GM19467 (cell line): ENCODE measurements around the gene DCTN1.
"Not testable (repeated sequence)": the region's sequence is repeated elsewhere in the genome, so short reads cannot be mapped to it uniquely, and the experiment has no call there.

ENCODE experiments used
- ATAC-seq: cut with Tn5 transposase; IDR thresholded peaks from one replicate; pipeline ENCODE4 v1.9.1; 2021; ENCODE audit warnings: mild to moderate bottlenecking, moderate library complexity; ENCODE audit not compliant: unreplicated experiment

DCTN1 gene

GRCh38 chr2:74372674-74373073 lies 7.4 kb downstream of the DCTN1 start:
- ATAC-seq, result no peak

- no peak for ATAC-seq
Measured at GRCh38 chr2:74371421-74371820, 8.7 kb downstream of the DCTN1 start.

DNA sequence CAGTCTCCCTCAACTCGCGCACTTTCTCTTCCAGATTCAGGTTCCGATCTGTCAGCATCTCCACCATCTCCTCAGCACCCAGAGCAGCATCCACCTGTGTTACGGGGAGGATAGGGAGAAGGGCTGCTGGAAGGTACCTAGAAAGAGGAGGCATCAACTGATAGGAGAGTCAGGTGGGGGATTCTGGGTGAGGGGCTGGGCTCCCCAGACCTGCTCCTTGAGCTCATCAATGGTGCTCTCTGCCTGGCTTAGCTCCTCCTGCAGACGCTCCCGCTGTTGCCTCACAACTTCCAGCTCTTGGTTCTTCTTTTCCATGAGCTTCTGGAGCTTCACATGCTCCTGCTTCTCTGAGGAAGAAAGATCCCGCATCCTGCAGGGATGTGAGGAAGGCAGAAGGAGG lies 10.1 kb downstream of the DCTN1 start:
- ATAC-seq, result no peak

DNA sequence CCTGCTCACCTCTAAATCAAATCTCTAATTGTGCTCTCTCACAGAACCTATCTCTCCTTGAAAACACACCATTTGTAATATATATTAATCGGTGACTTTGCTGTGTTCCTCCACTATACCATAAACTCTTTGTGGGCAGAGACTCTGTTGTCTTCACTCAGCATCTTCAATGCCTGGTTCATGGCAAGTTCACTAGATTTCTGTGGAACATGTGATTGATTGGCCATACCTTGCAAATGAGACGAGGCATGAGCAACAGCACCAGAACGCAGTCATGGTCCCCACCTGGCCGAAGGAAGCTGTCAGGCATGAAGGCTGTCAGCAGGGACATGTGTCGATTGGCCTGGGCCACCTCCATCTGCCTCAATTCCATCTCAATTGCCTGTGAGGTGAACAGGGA lies 11.6 kb downstream of the DCTN1 start:
- ATAC-seq, result no peak

- ATAC-seq, result no peak
Measured at GRCh38 chr2:74367789-74368188, 12.3 kb downstream of the DCTN1 start.

GRCh38 chr2:74366036-74366435 lies 14.1 kb downstream of the DCTN1 start:
- ATAC-seq, result no peak

GRCh38 chr2:74364533-74365505 lies 15.3 kb downstream of the DCTN1 start:
- no peak for ATAC-seq

GRCh38 chr2:74361327-74361726 lies 18.8 kb downstream of the DCTN1 start:
- ATAC-seq, result no peak

DNA sequence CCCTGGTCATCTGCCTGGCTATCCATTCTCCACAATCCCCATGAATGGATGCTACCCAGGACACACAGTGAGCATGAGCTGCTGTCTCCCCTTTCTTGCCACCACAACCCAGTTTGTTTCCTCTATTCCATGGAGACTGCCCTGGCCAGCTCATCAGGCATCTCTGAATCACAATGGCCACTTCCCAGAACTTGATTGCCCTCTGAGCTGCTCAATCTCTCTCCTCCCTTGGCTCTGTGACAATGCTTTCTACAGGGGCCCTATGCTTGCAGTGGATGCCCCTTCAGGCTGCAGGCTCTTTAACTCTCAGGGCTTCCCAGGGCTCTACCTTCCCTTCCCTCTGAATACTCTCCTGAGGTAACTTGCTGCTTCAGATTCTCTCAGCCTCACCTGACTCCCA lies 22.5 kb downstream of the DCTN1 start:
- ATAC-seq, result no peak

DNA sequence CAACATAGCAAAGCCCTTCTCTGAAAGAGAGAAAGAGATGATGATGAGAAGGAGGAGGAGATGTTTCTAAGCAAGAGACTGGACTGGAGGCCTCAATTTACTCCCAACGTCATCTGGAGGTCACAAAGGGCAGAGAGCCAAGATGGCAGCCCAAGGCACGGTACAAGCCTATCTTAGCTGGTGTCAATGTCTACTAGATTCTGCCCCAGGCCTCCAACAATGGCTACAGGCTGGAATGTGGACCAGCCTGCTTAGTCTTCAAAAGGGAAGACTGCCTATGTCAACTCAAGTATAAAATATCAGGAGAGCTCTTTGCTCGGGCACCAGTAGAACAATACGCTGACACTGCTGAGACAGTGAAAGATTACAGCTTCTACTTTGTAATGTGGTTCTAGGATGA lies 30.2 kb downstream of the DCTN1 start:
- ATAC-seq, result no peak

DNA sequence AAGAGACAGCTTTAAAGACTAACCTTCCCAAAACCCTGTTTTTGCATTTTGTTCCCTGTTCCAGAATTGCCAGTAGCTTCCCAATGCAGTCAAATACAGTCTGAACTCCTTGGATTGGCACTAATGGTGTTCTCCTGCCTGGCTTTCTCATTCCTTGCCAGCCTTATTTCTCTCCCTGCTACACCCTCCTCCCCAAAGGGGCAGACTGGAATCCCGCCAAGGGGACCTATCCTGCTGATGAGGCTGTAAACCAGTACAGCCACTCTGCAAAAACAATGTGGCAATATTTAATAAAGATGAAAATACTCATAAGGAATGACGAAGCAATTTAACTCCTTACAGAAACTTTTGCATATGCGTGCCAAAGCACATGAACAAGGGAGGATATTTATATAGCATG lies 32.4 kb downstream of the DCTN1 start:
- no peak for ATAC-seq

DNA sequence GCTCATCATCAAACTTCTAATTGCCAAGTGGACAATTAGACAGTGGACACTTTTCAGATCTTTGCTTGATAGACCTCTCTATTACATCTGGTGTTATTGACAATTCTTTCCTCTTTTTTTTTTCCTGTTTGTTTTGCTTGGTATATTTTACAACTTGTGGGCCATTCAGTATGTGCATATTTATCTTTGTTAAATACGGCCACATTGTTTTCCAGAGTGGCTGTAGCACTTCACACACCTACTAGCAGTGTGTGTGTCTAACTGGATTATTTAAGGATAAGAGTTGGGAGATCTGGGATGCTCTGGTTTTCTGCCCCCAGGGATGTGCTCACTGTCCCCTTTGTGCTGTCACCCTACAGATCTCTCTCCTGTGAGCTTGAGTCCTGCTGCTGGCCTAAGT lies 32.8 kb downstream of the DCTN1 start:
- no peak for ATAC-seq

- ATAC-seq, result no peak
Measured at GRCh38 chr2:74345272-74345943, 34.7 kb downstream of the DCTN1 start.

DNA sequence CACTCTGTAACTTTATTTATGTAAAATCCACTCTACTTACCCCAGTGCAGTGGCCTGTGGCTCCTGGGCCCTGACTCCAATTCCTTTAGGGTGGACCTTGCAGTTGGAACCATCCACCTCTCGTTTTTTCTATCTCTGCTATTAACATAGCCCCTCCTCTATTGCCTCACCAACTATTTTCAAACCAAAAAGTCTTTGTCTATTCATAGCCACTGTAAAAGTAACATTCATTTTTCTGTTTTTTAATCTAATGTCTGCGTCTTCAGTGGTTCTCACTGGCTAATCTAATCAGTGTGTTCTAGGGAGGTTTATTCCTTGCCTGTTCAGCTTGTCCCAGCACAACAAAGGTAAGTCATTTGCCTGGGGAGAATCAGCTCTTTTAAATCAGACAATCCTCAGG lies 36.8 kb downstream of the DCTN1 start, which contains the start of gene SLC4A5:
SLC4A5 (minus strand) TSS at position 101 of the 400 bp plus-strand sequence. CDS start 28,393 bp downstream, outside the sequence.
- ATAC-seq, result no peak

- ATAC-seq, result not testable (repeated sequence)
Measured at GRCh38 chr2:74336227-74336626, 43.9 kb downstream of the DCTN1 start.

DNA sequence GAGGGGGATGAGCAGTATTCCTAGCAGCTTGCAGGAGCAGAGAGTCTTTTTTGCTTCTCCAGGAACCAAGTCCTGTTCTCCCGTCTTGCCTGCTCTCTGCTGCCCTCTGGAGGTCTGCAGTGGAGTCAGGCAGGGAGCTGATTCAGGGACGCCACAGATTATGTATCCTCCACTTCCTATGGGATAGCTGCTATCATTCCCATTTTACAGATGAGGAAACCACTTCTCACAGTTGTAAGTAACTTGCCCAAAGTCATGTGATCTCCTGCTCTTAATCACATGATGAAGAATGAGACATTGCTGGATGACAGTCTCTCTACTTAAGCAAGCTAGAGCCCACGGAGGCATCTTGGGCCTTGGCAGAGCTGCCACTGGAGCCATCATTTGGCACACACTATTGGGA lies 45.2 kb downstream of the DCTN1 start:
- no peak for ATAC-seq

DNA sequence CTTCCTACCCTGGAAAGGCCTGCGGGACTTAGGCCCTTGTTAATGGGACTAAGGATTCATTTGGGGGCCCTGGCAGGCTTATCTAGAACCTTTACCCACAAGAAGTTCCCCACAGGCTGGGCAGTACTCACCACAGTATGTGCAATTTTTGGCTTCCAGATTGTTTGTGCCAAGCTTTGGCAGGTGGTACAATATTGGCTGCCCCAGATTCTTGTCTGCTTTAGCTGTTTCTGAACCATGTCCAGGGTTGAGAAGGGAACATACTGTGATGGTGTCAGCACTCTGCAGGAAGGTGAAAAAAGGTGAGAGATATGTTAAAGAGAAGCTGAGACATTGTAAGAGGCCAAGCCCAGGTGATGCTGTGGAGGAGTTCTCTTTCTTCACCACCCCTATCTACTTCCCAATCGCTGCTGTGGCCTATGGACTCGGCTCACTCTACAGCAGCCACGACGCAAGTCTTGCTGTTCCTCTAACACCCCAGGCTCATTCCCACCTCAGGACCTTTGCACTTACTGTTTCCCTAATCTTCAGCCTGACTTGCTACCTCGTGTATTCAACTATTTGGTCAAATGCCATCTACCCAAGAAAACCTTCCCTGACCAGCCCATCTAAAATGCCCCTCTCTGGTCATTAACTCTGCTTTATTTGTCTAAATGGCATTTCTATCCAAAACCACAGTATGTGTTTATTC lies 46.1 kb downstream of the DCTN1 start:
- no peak for ATAC-seq

DNA sequence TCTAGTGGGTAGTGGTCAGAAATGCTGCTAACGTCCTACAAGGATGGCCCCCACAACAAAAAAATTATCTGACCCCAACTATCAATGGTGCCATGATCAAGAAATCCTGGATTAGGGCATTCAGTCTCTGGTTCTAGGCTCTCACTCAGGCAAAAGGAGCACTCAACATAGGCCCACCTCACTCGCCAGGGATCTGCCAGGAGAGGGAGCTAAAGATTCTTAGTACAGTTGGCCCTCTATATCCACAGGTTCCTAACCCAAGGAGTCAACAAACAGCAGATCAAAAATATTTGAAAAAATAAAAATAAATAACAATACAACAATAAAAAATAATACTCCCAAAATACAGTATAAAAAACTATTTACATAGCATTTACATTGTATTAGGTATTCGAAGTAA lies 46.9 kb downstream of the DCTN1 start:
- ATAC-seq, result no peak

GRCh38 chr2:74332550-74333174 lies 47.4 kb downstream of the DCTN1 start:
- no peak for ATAC-seq

DNA sequence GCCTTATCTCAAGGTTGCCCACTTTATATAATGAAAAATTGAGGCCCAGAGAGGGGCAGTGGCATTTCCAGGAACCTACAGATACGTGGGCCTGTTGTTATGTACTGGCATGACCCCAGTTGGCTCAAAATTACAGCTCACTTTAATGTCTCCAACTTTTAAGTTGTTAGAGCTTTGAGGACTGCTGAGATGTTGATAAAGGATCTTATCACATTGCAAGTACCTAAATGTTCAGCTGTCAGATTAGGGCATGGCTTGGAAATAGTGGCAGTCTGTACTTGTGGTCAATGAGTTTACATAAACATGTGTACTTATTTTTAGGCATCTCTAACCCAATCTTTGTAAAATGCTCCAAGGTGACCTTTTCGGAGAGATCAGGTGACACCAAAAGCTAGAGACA lies 51.5 kb downstream of the DCTN1 start:
- no peak for ATAC-seq

GRCh38 chr2:74328074-74328473 lies 52.0 kb downstream of the DCTN1 start:
- no peak for ATAC-seq
